DND-41 (cell line): ENCODE measurements around the gene BCL7A.

ENCODE experiments used
- ATAC-seq: fragments of 200-7000 bp; cut with Tn5 transposase; 3 replicates; pipeline ENCODE4 v1.9.1; 2021; ENCODE audit warnings: low read depth; ENCODE audit not compliant: insufficient read depth
- DNase-seq: peaks from one replicate; pipeline ENCODE4 v3.0.0-alpha.2; 2020
- H2AFZ ChIP-seq: 2 replicates; pipeline ENCODE4 v1.6.0; 2012; ENCODE audit warnings: low read depth, low read length
- H3K27ac ChIP-seq: 2 replicates; pipeline ENCODE4 v1.5.1; 2012; ENCODE audit warnings: low read length, inconsistent platforms
- H3K27me3 ChIP-seq: fragments of 200-600 bp; sonication (generic); 2 replicates; pipeline ENCODE4 v1.6.0; 2012; ENCODE audit warnings: low read length, mild to moderate bottlenecking, inconsistent platforms; ENCODE audit not compliant: insufficient read depth, poor library complexity
- H3K36me3 ChIP-seq: 2 replicates; pipeline ENCODE4 v1.5.1; 2012; ENCODE audit warnings: low read length, inconsistent platforms; ENCODE audit not compliant: insufficient read depth
- H3K4me1 ChIP-seq: 2 replicates; pipeline ENCODE4 v1.5.1; 2012; ENCODE audit warnings: mild to moderate bottlenecking, low read length; ENCODE audit not compliant: insufficient read depth
- H3K4me2 ChIP-seq: 2 replicates; pipeline ENCODE4 v1.6.0; 2012; ENCODE audit warnings: mild to moderate bottlenecking, moderate library complexity, low read length, inconsistent platforms; ENCODE audit not compliant: insufficient read depth
- H3K4me3 ChIP-seq, 2 experiments: fragments of 200-600 bp in 1 of 2; shearing (Covaris generic) in 1 of 2; 2 replicates each; pipeline ENCODE4 v1.5.1; 2012 to 2016; ENCODE audit warnings: inconsistent platforms in 2 of 2, low read length in 2 of 2, mild to moderate bottlenecking in 2 of 2, low read depth in 1 of 2, moderate library complexity in 1 of 2
- H3K79me2 ChIP-seq: 2 replicates; pipeline ENCODE4 v1.6.0; 2012; ENCODE audit warnings: low read length, inconsistent platforms; ENCODE audit not compliant: insufficient read depth
- H3K9ac ChIP-seq: 2 replicates; pipeline ENCODE4 v1.6.0; 2012; ENCODE audit warnings: low read depth, mild to moderate bottlenecking, inconsistent platforms, low read length, moderate library complexity
- H3K9me3 ChIP-seq: 2 replicates; pipeline ENCODE4 v1.5.1; 2012; ENCODE audit warnings: low read length, moderate library complexity, mild to moderate bottlenecking, inconsistent platforms; ENCODE audit not compliant: insufficient read depth, severe bottlenecking
- H4K20me1 ChIP-seq: 2 replicates; pipeline ENCODE4 v1.6.0; 2012; ENCODE audit warnings: low read length; ENCODE audit not compliant: insufficient read depth
- EZH2 ChIP-seq: IDR thresholded peaks from 3 replicates; pipeline ENCODE4 v1.6.1; 2012; ENCODE audit warnings: borderline replicate concordance, low read depth, mild to moderate bottlenecking, moderate library complexity, low read length, inconsistent platforms; ENCODE audit not compliant: severe bottlenecking
- TF ChIP-seq, protein P1 (sequence below): IDR thresholded peaks from 2 replicates; pipeline ENCODE4 v1.5.1; 2012; ENCODE audit warnings: borderline replicate concordance, low read length, moderate library complexity, mild to moderate bottlenecking; ENCODE audit not compliant: poor library complexity, severe bottlenecking; ENCODE audit errors: extremely low read depth

Gene BCL7A

DNA sequence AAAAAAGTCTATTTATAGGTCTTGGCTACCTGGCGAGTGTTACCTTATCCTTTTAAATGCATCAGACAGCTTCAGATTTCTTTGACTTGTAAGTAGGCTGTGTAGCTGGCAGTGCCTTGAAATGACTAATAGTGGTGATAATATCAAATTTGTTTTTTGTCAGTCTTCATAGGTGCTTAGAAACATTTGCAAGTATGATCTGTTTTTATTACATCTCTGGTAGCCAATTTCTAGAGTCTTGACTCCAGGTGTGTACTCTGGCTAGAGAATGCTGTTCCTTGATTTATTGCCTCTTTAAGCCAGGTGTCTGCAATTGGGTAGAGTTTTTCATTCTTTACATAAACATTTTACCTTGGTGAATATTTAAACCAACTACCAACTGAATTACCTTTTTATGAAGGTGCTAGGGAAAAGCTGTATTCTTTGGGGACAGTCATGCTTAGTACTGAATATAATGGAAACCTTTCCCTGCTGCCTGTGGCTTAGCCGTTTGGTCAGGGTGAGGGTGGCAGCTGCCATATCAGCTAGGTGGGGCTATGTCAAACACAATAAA is 89.5 kb downstream of the BCL7A start:
- H2AFZ ChIP-seq, result no peak overlapping the region
- H3K36me3 ChIP-seq, result no peaks in the 10 kb centered on the region
- H3K27me3 ChIP-seq, result no peaks in the 10 kb centered on the region
- H4K20me1 ChIP-seq, result peaks cover 9% of the 10 kb centered on the region; the same call in 1 of the 2 replicates
- H3K9me3 ChIP-seq, result no peaks in the 10 kb centered on the region
- no peaks in the 10 kb centered on the region for H3K4me1 ChIP-seq
- no peak overlapping the region for H3K27ac ChIP-seq
- TF ChIP-seq EZH2, result no peak
- TF ChIP-seq, protein P1, sequence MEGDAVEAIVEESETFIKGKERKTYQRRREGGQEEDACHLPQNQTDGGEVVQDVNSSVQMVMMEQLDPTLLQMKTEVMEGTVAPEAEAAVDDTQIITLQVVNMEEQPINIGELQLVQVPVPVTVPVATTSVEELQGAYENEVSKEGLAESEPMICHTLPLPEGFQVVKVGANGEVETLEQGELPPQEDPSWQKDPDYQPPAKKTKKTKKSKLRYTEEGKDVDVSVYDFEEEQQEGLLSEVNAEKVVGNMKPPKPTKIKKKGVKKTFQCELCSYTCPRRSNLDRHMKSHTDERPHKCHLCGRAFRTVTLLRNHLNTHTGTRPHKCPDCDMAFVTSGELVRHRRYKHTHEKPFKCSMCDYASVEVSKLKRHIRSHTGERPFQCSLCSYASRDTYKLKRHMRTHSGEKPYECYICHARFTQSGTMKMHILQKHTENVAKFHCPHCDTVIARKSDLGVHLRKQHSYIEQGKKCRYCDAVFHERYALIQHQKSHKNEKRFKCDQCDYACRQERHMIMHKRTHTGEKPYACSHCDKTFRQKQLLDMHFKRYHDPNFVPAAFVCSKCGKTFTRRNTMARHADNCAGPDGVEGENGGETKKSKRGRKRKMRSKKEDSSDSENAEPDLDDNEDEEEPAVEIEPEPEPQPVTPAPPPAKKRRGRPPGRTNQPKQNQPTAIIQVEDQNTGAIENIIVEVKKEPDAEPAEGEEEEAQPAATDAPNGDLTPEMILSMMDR, result no peak
- peaks cover 47% of the 10 kb centered on the region for H3K79me2 ChIP-seq
- DNase-seq (no peak), ATAC-seq (no peak)
- H3K4me2 ChIP-seq, result no peak overlapping the region
- H3K9ac ChIP-seq, result no peak overlapping the region
- no peak overlapping the region for H3K4me3 ChIP-seq
